HG03439 (cell line): Measurements from ENCODE around the gene CNTNAP2.
"Not testable (repeated sequence)": the region's sequence is repeated elsewhere in the genome, so short reads cannot be mapped to it uniquely, and the experiment has no call there.

ENCODE experiments used
- ATAC-seq: cut with Tn5 transposase; IDR thresholded peaks from one replicate; pipeline ENCODE4 v1.9.1; 2021; ENCODE audit warnings: mild to moderate bottlenecking, moderate library complexity; ENCODE audit not compliant: unreplicated experiment

CNTNAP2 gene

DNA sequence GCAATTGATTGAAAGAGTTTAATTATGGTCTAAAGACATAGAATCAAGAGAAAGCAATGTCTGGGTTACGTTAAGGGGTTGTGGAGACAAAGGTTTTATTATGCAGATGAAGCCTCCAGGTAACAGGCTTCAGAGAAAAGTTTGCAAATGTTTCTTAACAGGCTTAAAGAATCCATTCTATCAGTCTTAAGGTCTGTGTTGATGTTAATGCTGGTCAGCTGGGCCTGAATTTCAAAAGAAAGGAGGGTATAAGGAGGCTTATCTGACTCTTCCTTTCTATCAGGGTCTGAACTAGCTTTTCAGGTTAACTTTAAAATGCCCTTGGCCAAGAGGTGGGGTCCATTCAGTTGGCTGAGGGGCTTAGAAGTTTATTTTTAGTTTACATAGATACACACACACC is 1469.5 kb downstream of the CNTNAP2 start:
- no peak for ATAC-seq

DNA sequence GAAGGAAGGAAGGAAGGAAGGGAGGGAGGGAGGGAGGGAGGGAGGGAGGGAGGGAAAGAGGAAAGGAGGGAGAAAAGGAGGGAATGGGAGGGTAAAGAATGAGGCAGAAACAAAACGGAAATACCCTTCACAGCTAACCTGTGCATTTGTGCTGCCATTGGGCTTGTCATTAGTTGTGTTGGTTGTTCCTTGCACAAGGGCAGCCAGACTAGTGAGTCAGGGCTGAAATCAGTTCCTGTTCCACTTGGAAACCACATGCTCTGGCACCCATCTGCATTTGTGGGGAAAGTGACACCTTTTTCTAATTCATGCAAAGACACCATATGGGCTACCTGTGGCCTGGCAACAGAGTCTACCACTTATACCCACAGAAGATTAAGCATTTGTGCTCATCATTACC is 1469.9 kb downstream of the CNTNAP2 start:
- ATAC-seq = no peak

DNA sequence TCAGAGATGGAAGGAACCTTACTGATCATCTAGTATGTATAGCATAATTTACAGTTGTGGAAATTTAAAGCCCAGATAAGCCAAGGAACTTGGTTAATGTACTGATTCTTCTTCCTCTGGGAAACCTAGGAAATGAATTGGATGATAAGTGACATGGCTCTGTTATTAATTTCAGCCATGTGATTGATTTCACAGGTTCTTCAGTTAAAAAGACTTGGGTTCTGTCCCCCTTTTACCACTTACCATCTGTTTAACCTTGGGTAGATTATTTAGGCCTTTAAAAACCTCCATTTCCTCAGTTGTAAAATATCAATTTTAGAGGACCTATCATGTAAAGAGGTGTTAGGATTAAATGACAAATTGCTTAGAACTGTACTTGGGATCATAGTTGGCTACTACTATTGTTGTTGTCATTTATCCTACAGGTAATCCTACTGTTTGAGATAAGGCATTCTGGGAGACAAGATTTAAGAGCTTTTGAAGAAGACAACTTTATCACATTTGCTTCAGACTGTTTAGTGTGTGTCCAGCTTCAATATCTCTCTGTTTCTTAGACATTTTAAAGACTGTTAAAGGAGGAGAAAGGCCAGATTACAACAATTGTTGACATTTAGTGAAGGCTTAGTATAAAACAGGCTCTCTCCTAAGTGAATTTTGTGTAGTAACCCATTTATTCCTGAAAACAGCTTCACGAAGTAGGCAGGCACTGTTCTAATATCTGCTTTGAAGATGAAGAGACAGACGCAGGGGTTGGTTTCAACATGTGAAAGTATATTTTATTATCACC is 1476.9 kb downstream of the CNTNAP2 start:
- ATAC-seq = no peak

DNA sequence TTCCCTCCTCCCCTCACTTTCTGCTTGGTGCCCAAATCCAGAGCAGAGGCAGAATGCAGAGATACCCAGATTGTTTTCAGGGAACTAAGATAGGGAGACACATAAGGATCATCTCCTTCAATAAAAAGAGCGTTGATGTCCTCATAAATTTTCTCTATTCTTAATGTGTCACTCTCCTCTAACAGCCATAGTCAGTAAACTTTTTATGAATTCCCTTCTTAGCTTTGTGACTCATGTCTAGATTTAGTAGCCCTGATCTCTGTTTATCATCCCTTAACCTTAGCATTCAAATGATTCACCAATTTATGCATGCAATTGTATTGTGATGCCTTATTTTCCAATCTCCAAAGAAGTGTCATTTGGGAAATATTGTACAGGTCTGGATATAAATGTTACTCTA is 1478.4 kb downstream of the CNTNAP2 start:
- ATAC-seq = no peak

DNA sequence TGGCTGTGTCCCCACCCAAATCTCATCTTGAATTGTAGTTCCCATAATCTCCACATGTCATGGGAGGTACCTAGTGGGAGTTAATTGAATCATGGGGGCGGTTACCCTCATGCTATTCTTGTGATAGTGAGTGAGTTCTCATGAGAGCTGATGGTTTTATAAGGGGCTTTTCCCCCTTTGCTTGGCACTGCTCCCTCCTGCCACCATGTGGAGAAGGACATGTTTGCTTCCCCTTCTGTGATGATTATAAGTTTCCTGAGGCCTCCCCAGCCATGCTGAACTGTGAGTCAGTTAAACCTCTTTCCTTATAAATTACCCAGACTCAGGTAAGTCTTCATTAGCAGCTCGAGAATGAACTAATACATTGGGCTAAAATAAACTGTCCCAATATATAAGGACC is 1482.1 kb downstream of the CNTNAP2 start:
- not testable (repeated sequence) for ATAC-seq

DNA sequence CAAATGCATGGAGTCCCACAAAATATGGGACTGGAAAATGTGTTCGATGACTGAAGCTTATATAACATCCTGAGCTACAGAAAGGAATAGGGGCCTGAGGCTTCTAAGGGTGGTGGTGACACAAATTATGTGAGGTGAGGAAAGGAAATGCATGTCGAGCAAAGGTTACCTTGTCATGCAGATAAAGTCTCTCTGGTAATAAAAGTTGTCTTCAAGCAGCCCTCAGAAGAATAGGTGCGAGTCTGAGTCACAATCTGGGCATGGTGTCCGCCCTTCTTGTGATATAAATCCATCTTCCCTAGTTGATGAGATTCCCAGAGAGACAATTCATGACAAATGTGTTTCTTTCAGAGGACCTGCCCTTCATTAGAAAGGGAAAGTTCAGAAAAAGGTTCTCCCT is 1488.7 kb downstream of the CNTNAP2 start:
- no peak for ATAC-seq

DNA sequence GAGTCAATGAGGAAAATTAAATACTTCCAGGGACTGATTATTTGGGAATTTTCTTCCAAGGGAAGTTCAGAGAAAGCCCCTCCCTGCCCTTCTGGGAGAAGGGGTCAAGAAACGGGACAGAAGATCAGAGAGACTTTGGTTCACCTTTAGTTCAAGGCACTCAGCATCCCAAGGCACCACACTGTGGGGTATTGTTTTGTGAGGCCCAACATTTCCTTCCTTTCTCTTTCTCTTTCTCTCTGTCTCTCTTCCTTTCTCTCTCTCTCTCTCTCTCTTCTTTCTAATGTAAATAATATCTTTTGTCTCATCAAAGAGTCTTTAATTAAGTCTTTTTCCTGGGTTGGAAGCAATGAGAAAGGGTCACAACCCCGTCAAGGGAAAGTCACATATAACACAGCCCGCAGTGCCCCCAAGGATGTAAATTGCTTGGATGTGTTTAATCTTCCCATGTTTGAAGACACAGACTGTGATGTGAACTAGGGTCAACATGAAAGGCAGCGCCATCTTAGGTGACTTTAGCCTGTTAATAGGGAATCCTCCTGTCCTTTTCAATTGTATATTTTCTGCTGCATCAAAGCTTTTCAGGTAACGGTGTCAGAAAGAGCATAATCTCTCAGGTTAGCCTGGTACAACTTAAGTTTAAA is 1490.7 kb downstream of the CNTNAP2 start:
- no peak for ATAC-seq

DNA sequence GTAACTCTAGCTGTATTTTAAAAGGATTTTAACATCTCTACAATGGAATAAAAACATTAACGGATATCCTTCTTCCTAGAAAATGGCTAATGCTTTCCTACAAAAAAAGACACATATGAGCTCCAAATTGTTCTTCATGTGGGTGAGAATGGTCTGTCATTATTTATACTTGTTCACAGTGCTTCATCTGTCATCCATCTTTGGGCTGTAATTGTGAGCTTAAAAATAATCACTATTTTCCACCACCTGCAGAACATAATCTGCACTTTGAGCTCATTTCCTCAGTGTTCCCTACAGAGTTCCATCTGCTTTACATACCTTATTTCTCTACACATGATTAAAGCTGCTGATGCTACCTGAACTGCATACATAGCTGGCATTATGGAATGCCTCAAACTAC is 1494.8 kb downstream of the CNTNAP2 start:
- ATAC-seq = no peak

DNA sequence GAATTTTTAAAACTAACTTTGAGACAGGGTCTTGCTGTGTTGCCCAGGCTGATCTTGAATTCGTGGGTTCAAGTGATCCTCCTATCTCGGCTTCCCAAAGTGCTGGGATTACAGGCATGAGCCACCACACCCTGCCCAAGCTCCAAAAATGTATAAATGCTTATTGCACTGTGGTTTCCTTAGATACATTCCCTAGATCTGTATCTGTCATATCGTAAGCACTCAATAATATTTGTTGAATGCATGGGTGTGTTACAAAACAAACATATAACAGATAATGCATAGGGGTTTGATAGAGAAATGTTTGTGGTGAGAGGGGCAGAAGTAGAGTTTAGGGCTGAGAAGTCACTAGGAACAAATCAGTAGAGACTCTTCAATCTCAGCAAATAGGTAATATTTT is 1518.7 kb downstream of the CNTNAP2 start:
- ATAC-seq = no peak

DNA sequence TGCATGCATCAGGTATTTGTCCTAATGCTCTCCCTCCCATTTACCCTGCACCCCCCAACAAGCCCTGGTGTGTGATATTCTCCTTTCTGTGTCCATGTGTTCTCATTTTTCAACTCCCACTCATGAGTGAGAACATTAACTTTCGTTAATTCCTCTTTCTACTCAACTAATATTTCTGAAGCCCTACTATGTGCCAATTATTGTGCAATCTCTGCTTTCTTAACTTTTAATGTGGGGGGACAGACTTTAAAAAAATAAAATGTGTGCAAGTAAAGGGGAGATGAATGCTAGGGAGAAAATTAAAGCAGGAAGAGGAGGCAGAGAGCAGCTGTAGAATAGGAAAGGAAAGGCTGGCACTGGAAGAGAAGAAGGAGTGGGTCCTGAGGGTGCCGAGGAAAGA is 1520.0 kb downstream of the CNTNAP2 start:
- no peak for ATAC-seq

DNA sequence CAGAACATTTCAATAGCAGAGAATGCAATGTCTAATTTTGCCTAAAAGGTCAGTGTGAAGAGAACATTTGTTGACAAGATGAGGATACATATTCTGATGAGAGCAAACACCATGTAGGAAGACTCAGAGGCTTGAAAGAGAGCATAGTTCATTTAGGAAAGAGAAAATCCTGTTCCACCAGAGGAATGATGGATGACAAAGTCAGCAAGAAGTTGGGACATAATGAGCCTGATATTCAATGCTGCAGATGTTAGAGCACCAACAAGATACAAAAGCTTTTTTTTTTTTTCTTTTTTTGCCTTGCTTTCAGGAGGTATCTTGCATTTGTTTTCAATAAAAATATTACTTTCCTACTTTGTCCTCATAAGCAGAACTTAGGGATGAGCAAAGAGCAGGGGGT is 1522.0 kb downstream of the CNTNAP2 start:
- ATAC-seq = no peak

DNA sequence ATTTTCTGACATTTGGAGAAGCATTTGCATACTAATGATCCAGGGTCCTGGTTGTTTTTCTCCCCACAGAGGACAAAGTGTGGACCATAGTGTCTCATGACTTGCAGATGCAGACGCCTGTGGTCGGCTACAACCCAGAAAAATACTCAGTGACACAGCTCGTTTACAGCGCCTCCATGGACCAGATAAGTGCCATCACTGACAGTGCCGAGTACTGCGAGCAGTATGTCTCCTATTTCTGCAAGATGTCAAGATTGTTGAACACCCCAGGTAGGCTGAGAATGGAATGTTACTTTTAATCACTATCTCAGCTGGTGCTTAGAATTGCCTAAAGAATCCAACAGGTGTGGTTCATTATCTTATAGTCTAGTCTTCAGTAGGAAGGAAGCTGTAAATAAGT is 1522.4 kb downstream of the CNTNAP2 start:
- ATAC-seq = no peak

DNA sequence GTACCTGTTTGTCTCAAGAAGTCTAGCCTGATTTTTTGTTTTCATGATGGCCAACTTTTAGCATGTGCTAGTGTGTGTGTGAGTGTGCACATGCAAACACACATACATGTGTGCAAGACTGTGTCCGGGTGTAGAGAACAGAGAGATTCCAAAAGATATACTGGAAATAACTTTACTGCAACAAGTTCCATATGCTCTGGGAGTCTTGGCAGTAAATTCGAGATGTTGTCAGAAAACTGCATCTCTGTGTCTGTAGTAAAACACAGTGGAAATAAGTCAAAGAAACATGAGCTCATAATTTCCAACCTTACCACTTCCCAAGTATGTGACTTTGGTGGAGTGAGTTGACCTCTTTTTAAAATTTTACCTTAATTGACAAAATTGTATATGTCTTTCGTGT is 1523.2 kb downstream of the CNTNAP2 start:
- ATAC-seq = no peak

DNA sequence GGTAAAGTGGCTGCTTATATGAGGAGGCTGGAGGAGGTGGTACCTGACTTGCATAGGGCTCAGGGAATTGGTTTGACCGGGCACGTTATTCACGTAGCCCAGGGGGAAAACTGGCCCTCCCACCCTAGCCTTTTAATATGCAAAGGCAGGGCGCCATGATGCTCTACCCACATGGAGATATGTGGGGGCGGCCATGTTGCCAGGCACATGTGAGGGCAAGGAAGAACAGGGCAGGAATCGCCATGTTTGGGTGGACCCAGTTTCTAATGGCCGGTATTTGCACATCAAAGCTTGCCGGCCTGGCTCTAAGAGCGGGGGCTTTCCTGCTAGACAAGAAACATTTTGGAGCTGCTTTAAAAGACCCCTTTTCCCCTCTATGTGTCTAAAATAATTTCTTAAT is 1524.2 kb downstream of the CNTNAP2 start:
- no peak for ATAC-seq

DNA sequence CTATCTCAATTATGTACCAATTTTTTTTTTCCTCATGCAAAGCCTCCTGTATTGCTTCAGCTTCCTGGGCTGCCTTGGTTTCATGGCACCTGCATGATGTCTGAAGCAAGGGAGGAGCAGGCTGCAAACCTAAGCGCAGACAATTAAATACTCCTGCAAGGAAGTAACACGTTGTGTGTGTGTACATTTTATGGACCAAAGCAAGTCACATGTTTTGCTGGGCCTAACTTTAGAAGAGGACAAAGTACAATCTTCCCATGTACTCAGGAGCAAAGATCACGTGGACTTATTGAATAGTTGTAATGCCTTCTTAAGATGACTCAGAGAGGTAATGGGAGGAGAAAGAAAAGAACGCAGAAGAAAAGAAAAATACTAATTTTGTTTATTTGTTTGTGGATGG is 1530.0 kb downstream of the CNTNAP2 start:
- ATAC-seq = no peak

DNA sequence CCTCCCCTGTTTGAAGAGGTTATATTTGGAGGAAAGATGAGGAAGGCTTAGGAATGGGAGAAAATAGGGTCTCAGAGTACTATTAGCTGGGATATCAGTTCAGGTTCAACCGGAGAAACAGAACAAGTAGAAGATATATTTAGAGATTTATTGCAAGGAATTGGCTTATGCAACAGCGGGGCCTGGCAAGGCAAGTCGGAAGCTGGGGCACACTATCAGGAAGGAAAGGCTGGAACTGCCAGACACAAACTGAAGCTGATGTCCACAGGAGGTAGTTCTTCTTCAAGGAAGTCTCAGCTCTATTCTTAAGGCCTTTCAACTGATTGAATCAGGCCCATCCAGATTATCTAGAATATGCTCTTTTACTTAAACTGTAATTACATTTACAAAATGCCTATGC is 1534.4 kb downstream of the CNTNAP2 start:
- ATAC-seq = no peak

DNA sequence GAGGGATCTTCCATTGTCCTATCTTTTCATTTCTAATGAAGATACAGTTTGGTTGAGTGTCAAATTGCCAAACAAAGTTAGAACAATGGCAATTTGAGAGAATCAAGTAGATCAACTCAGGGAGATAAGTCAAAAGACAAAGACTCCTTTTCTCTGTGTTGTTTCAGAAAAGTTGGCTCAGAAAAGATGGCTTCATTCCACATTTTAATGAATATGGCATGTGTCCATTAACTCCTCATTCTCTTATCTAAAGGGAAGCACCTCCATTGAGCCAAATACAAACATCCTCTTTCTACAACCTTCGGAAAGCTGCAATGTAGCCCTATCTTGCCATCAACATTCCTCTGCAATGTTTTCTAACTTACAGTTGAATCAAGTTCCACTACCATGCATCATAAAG is 1535.0 kb downstream of the CNTNAP2 start:
- no peak for ATAC-seq

DNA sequence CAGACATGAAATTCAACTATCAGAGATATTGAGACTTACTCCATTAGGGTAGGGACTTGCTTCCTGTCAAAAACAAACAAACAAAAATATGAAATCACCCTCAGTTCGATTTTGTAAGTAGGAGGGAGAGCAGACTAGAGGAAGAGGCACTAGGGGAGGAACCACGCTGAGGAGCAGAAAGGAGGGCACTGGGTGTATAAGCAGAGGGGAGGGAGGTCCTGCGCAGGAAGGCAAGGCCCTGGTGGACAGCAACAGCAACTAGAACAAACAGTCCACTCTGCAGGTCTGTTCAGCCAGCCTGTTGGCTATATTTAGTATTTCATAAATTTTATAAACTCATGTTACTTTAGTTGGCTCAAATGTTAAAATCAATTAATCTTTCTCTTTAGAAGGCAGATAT is 1536.9 kb downstream of the CNTNAP2 start:
- ATAC-seq = no peak

DNA sequence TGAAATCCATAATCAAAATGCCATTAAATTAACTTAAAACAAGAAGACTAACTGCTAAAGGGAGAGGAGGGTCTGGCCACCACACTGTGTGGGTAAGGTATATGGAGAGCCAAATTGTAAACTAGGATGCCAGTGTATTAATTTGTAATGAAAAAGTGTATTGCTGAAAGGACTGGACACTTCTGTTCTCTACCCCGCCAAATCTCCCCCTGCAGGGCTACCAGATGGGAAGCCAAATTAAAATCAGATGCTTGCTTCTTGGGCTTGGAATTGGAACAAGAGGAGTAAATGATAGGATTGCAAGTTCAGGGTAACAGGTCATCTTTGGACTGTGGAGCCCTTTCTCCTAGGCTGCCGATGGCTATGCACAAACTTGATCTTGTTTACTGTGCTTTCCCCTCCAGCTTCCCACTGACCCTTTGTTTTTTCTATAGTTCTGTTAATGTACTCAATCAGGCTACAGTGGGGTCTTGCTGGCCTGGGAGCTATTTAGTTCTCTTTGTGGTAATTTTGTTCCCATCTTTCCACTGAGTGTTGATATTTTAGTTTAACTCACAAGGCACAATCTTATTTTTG is 1541.9 kb downstream of the CNTNAP2 start:
- no peak for ATAC-seq

DNA sequence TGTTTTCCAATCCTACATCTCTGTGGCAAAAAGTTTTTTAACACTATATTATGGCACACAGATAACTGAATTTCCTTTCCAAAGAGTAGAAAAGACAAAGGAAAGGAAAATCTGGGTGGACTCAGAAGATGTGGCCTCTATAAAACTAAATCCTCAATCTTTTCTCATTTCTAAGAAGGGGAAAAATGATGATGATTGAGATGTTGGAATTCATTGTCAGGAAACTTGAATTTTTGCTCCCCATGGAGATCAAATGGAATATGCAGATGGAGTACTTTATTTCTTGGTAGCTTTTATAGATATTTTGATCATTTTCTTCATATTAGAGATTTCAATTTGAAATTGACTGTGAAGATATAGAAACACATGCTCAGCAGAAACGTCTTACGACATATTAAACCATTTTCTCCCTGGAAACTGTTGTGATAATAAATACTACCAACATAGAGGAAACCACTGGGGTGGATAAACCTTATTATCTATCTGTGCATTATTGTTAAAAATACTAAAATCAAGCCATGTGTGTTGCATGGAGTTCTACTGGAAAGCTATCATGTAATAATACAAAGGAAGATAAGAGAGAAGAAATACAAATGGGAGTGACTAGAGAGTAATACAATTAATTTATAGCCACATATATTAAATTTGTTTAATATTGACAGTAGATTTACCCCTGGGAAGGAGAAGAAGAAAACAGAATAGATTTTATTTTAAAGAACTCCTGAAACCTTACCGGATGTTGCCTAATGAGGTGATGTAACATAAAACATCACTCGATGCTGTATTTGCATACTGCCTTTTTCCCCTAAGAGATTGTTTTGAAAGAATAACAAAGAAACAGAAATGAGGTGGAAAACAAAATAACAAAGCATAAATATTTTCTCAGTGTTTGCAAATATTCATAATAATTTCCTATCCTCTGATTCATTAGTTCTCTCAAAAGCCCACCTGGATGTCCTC is 1542.7 kb downstream of the CNTNAP2 start:
- ATAC-seq = no peak

DNA sequence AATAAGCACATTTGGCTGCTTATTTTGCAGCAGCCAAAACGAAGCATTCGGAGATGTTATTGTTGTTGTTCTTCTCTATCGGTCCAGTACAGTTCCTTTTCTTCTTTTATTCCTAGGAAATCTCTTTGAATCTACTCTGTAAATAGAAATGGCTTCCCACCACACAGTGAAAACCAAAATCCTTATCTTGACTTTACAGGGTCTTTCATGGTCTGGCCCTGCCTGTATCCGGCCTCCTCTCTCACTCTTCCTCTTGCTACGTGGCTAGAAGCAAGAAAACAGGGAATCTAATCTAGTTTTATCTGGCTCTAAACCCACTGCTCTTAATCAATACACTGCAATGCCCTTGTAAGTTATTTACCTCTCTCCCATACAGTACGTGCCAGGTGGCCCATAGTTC is 1547.9 kb downstream of the CNTNAP2 start:
- ATAC-seq = no peak
